GM12878 (cell line): ENCODE results near the gene SMARCAD1. TPM values are rescaled to one million over a fixed set of nuclear protein-coding genes. Genes with fewer than 3 reads are reported as not detected.

Source experiments
- ATAC-seq: fragments of 200-7000 bp; cut with Tn5 transposase; 3 replicates; pipeline ENCODE4 v1.9.1; 2020; ENCODE audit warnings: mild to moderate bottlenecking, moderate library complexity
- BruUV-seq: library from RNA; stranded (reverse); fragments of 400-500 nt; replicated peaks from 2 replicates; lab custom pipeline; 2021; lab: Mats Ljungman, UMichigan
- CTCF ChIA-PET: fragments of 300-600 bp; sonication (Branson Sonifier 250); formaldehyde crosslinking; extraction: SDS; loops from one replicate; lab custom pipeline; 2021; ENCODE audit warnings: inconsistent platforms; lab: Yijun Ruan, JAX
- POLR2A ChIA-PET: fragments of 350-600 bp; formaldehyde crosslinking; extraction: SDS; loops from one replicate; lab custom pipeline; 2021; ENCODE audit warnings: inconsistent platforms; lab: Charles Lee
- RAD21 ChIA-PET: fragments of 300-600 bp; sonication (Branson Sonifier 250); formaldehyde crosslinking; loops from one replicate; lab custom pipeline; 2023; ENCODE audit warnings: antibody characterized with exemption; ENCODE audit not compliant: unreplicated experiment; lab: Charles Lee
- SMC1A ChIA-PET: fragments of 300-600 bp; sonication (Branson Sonifier 250); formaldehyde crosslinking; loops from one replicate; lab custom pipeline; 2023; ENCODE audit not compliant: unreplicated experiment, uncharacterized antibody; lab: Charles Lee
- DNase-seq: peaks from one replicate; pipeline ENCODE4 v3.0.0-alpha.2; 2011; ENCODE audit warnings: low read depth, low spot score
- FAIRE-seq: peaks from 3 replicates; lab custom pipeline; 2011; peaks lifted over from hg19 to GRCh38; lab: Jason Lieb, UNC
- H2AFZ ChIP-seq: 2 replicates; pipeline ENCODE4 v1.6.0; 2011; ENCODE audit warnings: low read depth, low read length, control low read depth; ENCODE audit not compliant: control insufficient read depth
- H3K27ac ChIP-seq: 2 replicates; pipeline ENCODE4 v1.5.1; 2011; ENCODE audit warnings: control low read depth; ENCODE audit not compliant: control insufficient read depth, insufficient read depth
- H3K27me3 ChIP-seq, 2 experiments: replicated peaks in 1 of 2; 2 replicates each; pipeline versions ENCODE4 v1.6.0 to v1.6.1; 2011; ENCODE audit warnings: low read length in 1 of 2; ENCODE audit not compliant: control insufficient read depth in 2 of 2, insufficient read depth in 2 of 2
- H3K36me3 ChIP-seq, 2 experiments: 2 replicates each; pipeline ENCODE4 v1.5.1; 2011; ENCODE audit warnings: low read length in 1 of 2; ENCODE audit not compliant: control insufficient read depth in 2 of 2, insufficient read depth in 2 of 2
- H3K4me1 ChIP-seq: 2 replicates; pipeline ENCODE4 v1.6.1; 2011; ENCODE audit warnings: mild to moderate bottlenecking, low read length, moderate library complexity, mixed read lengths; ENCODE audit not compliant: control insufficient read depth, insufficient read depth
- H3K4me2 ChIP-seq: 2 replicates; pipeline ENCODE4 v1.6.0; 2011; ENCODE audit warnings: control low read depth; ENCODE audit not compliant: control insufficient read depth, insufficient read depth
- H3K4me3 ChIP-seq: fragments of 200-600 bp; sonication (generic); 2 replicates; pipeline ENCODE4 v1.5.1; 2016
- H3K79me2 ChIP-seq: 2 replicates; pipeline ENCODE4 v1.6.0; 2011; ENCODE audit warnings: low read length; ENCODE audit not compliant: control insufficient read depth, insufficient read depth
- H3K9ac ChIP-seq: 2 replicates; pipeline ENCODE4 v1.8.0; 2011; ENCODE audit warnings: low read length, control low read depth, mixed read lengths; ENCODE audit not compliant: control insufficient read depth, insufficient read depth
- H3K9me3 ChIP-seq: replicated peaks from 3 replicates; pipeline ENCODE4 v1.5.1; 2011; ENCODE audit warnings: mild to moderate bottlenecking, low read length; ENCODE audit not compliant: control insufficient read depth, insufficient read depth
- H4K20me1 ChIP-seq: 2 replicates; pipeline ENCODE4 v1.6.0; 2011; ENCODE audit not compliant: control insufficient read depth, insufficient read depth
- ESRRA ChIP-seq: IDR thresholded peaks from 2 replicates; pipeline ENCODE4 v1.6.1; 2012; ENCODE audit warnings: mild to moderate bottlenecking, low read length, improper control_type of control experiment
- KLF5 ChIP-seq: fragments of 450-650 bp; IDR thresholded peaks from 2 replicates; pipeline ENCODE4 v1.6.1; 2014; ENCODE audit warnings: mild to moderate bottlenecking; ENCODE audit not compliant: partially characterized antibody
- SKIL ChIP-seq: fragments of 450-650 bp; IDR thresholded peaks from 2 replicates; pipeline ENCODE4 v1.6.1; 2017; ENCODE audit warnings: mild to moderate bottlenecking, low read depth, inconsistent platforms; ENCODE audit not compliant: poor library complexity, severe bottlenecking
- WGBS: methylation state at CpG from one replicate; pipeline ENCODE4 v1.1.6; 2016; ENCODE audit warnings: low lambda C conversion rate; ENCODE audit not compliant: insufficient replicate concordance, insufficient coverage; ENCODE audit errors: missing lambda C conversion rate; 5-methylcytosine and 5-hydroxymethylcytosine counted together
- in situ Hi-C: fragments of 300-500 bp; cut with MboI; formaldehyde crosslinking; loops from 9 replicates; pipeline ENCODE4 v1.14.3; 2018; ENCODE audit warnings: mixed read lengths
- intact Hi-C: fragments of 100-400 bp; cut with micrococcal nuclease; formaldehyde crosslinking; loops from one replicate; pipeline ENCODE4 v1.14.2; 2022; ENCODE audit not compliant: unreplicated experiment
- polyA plus RNA-seq, 11 experiments: library from polyadenylated mRNA; depleted of rRNA in 4 of 11; unstranded in 6 of 11; stranded (reverse) in 5 of 11; fragments of >200 nt; fragmentation: Nextera tagmentation in 4 of 11; fragmentation: Illumina TruSeq in 1 of 11; extraction: Ambion mirVana in 4 of 11; extraction: Trizol in 1 of 11; gene quantifications; 1 replicate in 1 of 11; 2 replicates in 10 of 11; pipeline versions ENCODE4 v1.2.1 to v1.2.3, GENCODE V29; 2011 to 2016; ENCODE audit warnings: inconsistent platforms in 2 of 11, missing spikeins in 2 of 11, low read depth in 1 of 11
- total RNA-seq, 4 experiments: library from RNA; depleted of rRNA in 3 of 4; stranded (reverse); fragments of >200 nt in 3 of 4; fragmentation: Illumina TruSeq in 1 of 4; extraction: Trizol in 1 of 4; gene quantifications; 2 replicates each; pipeline versions ENCODE4 v1.2.1 to v1.2.3, GENCODE V29; 2013 to 2021

SMARCAD1 gene
- total and polyA plus RNA-seq, 10 of the 15 experiments (the other 5 are each of a cell fraction or from before 2014, with no cell fraction given), result 7.6 to 41.2 (median 27.7) TPM

- SMC1A ChIA-PET, result interaction anchor here (0.8 kb wide), 1 partner anchor 14 kb away, joined by 3 read pairs; no protein-coding TSS in a partner anchor
- Histone ChIP-seq H3K36me3 (peaks cover 0 to 8% of the 10 kb centered on the region in 2 experiments; a peak in 1 of 4 replicates), H3K79me2 (no peaks in the 10 kb centered on the region), H3K27me3 (no peaks in the 10 kb centered on the region), H3K4me3 (no peak overlapping the region), H3K4me1 (no peaks in the 10 kb centered on the region), H3K4me2 (no peak overlapping the region), H4K20me1 (no peaks in the 10 kb centered on the region), H3K9ac (no peak overlapping the region), H3K27ac (no peak overlapping the region), H2AFZ (no peak overlapping the region), H3K9me3 (no peaks in the 10 kb centered on the region)
- ATAC-seq (no peak), DNase-seq (no peak), FAIRE-seq (peak; percentile 35)
- POLR2A ChIA-PET, result interaction anchor here (0.6 kb wide), 1 partner anchor 370 kb away, joined by 4 read pairs; no protein-coding TSS in a partner anchor
- RAD21 ChIA-PET, result no interaction called here
- no TSS peak for BruUV-seq
- TF ChIP-seq KLF5, result no peak
- TF ChIP-seq SKIL, result no peak
- no peak for TF ChIP-seq ESRRA
- in situ Hi-C loops, result no loop called here
- CTCF ChIA-PET, result no interaction called here
- intact Hi-C loops, result no loop called here
- WGBS, result 88% methylated on average over 5 of the region's 5 CpGs
Observed at GRCh38 chr4:94262163-94263016, 54.7 kb downstream of the SMARCAD1 start.
